NB4 (cell line): ENCODE measurements around the gene CNPY1.

Experiments used
- CTCF ChIP-seq: IDR thresholded peaks from one replicate; pipeline ENCODE4 v1.5.1; 2012; ENCODE audit warnings: low read depth, low read length
- MAX ChIP-seq: IDR thresholded peaks from 2 replicates; pipeline ENCODE4 v1.6.1; 2011; ENCODE audit warnings: low read depth, low read length
- MYC ChIP-seq: IDR thresholded peaks from 2 replicates; pipeline ENCODE4 v1.6.1; 2011; ENCODE audit warnings: low read depth, low read length
- POLR2A ChIP-seq: IDR thresholded peaks from 2 replicates; pipeline ENCODE4 v1.6.1; 2011; ENCODE audit warnings: mild to moderate bottlenecking; ENCODE audit not compliant: insufficient read length; ENCODE audit errors: extremely low read depth

GRCh38 chr7:155594163-155594732 is 47.9 kb upstream of the CNPY1 start:
- TF ChIP-seq CTCF (no peak), MAX (no peak), POLR2A (no peak), MYC (no peak)
